NCI-H345 treated with DMSO at 0.1 percent for 48 hours (cell line): ENCODE data around the gene C11orf54.
"Not testable (repeated sequence)": the region's sequence is repeated elsewhere in the genome, so short reads cannot be mapped to it uniquely, and the experiment has no call there.

Experiments used
- DNase-seq: peaks from one replicate; lab custom pipeline; 2025; ENCODE audit not compliant: unreplicated experiment; lab: John Stamatoyannopoulos, UW

C11orf54 gene

DNA sequence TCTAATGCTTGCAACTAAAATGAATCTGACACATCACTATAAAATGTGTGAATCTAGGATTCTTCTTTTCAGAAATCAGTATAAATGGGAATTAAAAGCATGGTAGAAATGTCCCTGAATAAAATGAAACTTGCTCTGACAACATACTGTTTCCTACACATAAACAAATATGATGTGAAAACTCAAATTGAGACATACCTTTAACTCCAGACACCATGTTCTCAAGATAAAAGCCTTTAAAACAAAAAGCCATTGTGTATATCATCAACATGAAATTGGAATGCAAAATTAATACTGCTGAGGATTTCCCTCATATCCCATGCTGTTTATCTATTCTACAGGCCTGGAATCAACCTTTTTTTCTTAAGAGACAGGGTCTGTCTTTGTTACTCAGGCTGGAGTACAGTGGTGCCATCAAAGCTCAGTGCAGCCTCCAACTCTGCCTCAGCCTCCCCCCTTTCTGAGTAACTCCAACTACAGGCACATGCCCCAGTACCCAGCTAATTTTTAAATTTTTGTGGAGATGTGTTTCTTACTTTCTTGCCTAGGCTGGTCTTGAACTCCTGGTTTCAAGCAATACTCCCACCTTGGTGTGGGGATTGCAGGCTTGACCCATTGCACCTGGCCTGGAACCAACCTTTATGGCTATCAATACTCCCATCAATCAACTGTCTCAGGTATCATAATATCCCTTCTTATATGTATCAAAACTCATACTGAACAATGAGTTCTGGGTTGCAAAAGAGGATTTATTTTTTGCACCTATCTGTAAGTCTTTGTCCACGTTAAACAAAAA, 6.8 kb upstream of the C11orf54 start:
- no peak for DNase-seq

DNA sequence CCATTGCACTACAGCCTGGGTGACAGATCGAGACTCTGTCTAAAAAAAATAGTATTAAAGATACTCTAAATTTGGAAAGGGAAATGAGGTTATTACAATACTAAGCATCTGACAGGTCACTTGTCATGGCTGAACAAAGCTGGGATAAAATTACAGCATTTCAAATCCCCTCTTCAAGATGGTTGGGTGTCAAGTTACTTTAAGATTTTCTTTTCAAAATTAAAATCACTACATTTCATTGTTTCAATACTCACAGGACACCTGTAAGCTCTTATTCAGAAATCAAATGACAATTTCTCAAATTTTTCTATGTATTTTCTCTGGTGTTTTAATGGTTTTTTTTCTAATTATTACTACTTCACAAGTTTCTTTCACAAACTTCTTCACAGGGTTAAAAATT, 5.8 kb upstream of the C11orf54 start:
- DNase-seq = no peak

DNA sequence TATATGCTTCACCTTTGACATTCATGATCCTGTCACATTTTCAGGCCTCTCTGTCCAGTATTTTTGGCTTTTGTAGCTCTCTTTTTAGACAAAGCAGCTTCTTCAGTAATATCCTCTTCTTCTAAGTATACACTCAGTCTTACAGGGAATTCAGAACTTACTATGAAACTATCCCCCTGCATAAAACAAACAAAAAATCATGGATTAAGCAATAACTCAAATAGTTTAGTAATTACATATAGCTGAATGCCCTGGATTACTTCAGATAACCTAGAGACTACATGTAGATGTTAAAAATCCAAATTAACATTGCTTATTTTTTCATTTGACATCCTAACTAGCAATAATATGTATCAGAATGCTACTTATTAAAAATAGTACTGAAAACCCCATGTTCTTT, 5.3 kb upstream of the C11orf54 start:
- DNase-seq = no peak

DNA sequence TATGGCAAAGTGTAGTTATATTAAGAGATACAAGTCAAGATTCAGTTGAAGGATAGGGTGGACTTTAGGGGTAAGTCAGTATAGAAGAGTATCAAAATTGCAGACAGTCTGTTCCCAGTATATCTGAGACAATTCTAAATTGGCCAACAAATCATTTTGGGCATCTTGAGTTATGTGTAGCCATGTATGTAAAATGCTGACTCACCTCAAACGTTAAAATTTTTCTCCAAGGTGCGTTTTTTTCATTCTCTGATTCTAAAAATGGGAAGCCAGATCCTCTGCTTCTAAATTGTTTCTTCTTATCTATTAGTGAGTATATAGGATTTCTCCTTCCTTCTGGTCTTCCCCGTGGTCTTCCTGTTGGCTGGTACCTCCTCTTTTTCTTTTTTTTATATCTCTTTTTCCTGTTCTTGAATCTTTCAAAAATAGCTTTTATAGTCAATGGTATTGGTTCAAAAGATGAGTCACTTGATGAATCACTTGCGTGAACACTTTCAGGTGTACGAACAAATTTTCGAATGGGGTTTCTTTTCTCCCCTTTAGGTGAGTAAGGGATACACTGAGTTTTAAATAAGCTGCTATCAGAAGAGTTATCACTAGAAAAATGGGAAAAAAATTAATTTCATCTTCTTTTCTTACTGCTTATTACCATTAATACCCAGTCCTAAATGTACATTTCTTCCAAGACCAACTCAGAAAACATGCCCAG, 3.4 kb upstream of the C11orf54 start:
- DNase-seq = no peak

DNA sequence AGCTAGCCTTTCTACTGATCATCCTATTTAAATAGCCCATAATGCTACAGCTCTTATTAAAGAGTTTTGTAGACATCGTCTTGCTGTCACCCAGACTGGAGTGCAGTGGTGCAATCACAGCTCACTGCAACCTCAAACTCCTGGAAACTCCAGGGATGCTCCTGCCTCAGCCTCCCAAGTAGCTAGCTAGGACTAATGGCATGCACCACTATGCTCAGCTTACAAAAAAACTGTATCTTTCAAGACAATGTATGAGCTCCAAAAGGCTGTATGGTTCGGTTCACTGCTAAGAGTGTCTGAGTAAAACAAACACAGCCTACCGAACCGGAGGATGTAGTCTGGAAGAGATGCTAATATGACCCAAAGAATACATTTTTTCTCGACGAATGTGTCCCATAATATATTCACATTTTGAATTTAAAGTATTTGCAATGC, 2.8 kb upstream of the C11orf54 start:
- no peak for DNase-seq

DNA sequence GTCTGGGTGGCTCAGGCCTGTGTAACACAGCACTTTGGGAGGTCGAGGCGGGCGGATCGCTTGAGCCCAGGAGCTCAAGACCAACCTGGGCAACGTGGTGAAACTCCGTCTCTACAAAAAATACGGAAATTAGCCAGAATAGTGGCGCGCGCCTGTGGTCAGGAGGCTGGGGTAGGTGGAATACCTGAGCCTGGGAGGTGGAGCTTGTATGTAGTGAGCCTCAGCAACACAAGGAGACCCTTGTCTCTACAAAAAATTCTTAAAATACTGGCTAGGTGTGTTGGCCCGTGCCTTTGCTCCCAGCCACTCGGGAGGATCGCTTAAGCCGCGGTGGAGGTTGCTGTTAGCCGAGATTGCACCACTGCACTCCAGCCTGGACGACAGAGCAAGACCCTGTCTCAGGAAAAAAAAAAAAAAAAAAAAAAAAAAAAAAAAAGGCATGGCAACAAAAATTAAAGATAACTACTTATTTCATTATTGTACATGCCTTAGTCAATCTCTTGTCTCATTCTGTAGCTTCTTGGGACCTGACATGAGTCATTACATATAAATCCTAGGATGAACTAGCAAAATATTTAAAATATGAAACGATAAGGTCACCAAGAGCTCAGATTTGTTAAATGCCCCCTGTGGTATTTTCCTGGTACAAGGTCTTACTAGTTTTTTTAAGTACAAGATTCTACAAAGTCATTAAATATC, 1.3 kb upstream of the C11orf54 start:
- DNase-seq = no peak

DNA sequence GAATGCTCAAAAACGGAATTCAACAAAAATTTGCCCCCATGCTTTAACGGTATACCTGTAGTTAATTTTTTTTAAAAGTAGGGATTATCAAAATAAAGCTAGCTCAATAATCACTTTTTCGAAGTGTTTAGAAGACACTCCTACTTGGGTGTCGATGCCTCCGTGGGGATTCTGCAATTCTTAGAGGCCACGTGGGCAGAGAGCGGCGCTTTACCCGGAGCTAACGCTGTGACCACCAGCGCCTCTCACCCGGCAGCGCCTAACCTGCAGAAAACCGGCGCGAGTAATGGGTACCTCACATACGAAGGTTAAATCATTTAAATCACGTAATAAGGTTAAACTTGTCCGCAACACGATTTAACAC, 760 bp upstream of the C11orf54 start:
- DNase-seq = peak; percentile 23

DNA sequence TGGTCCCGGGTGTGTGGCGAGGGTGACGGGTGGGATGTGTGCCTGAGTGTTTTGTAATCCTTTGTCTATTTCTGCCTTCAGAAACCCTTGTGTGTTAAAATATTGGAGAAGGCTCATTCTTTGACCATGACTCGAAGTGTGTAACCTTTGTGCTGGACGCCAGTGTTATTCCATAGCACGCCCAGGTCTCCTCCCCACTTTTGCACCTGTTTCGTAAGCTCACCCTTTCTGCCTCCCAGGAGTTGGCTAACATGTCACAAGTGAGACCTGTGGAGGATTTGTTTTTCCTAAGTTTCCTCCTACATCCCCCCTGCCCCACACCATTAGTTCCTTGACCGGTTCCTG, 382 bp downstream of the C11orf54 start:
- DNase-seq = peak; percentile 51

DNA sequence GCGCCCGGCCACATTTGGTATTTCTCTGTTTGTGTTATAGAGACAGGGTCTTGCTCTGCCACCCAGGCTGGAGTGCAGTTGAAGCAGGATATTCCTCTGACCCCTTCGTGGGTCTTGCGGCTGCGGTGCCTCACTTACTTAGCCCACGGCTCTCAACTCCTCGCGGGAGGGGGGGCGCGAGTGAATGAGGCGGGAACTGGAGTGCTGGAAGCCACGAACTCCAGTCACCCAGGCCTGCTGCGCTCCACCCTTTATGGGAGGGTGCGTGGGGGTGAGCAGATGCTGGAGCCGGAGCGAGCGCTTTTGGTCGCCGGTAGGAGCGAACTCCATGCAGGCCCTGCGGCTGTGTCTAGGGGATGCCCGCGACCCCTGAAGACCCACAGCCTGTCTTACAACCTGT, 1.8 kb downstream of the C11orf54 start:
- no peak for DNase-seq

DNA sequence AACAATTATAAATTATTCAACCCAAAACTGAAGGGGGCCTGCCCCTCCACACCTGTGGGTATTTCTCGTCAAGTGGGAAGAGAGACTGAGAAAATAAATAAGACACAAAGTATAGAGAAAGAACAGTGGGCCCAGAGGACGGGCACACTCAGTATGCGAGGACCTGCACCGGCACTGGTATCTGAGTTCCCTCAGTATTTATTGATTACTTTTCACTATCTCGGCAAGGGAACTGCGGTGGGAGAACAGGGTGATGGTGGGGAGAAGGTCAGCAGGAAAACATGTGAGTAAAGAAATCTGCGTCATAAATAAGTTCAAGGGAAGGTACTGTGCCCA, 3.2 kb downstream of the C11orf54 start:
- DNase-seq = no peak

DNA sequence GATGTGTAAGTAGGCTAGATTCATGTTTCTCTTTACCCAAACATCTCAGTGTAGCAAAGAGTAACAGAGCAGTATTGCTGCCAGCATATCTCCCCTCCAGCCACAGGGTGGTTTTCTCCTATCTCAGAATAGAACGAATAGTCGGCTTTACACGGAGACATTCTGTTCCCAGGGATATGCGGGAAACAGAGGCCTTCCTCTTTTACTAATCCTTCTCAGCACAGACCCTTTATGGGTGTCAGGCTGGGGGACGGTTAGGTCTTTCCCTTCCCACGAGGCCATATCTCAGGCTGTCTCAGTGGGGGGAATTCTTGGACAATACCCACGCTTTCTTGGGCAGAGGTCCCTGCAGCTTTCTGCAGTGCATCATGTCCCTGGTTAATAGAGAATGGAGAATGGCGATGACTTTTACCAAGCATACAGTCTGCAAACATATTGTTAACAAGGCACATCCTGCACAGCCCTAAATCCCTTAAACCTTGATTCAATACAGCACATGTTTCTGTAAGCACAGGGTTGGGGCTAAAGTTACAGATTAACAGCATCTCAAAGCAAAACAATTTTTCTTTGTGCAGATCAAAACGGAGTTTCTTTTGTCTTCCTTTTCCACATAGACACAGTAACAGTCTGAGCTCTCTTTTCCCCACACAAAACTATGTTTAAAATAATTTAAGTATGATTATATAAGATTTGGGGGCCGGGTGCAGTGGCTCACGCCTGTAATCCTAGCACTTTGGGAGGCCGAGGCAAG, 3.7 kb downstream of the C11orf54 start:
- not testable (repeated sequence) for DNase-seq

DNA sequence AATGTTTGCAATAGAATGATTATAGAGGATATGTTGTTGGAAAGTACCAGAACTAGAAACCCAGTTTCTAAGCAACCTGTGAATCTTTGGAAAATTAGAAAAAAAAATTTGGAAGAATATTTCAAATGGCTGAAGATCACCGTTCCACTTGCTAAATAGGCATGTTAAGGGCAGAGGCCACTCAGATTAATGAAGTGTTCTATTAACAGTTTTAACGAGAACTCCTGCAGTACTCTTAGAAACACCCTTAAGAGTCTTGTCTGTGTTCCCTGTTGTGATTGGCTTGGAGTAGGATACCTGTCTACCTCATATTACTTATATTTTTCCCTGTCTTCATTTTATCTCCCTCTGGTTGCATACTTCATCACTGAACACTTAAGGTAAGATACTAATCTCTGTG, 4.6 kb downstream of the C11orf54 start:
- no peak for DNase-seq

DNA sequence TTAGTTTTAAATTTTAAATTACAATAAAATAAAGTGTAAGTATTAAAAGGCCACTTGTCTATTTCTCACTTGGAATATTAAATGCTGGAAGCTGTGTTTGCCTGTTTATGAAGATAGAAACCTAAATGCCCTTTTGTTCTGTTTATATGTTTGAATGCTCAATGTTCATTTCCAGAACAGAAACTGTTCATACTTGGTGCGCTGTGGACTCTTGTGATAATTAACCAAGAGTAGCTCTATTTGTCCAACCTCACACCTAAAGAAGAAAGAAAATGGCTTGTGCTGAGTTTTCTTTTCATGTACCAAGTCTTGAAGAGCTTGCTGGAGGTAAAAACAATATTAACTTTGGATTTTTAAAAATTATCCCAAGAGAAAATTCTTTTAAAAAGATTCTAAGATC, 5.7 kb downstream of the C11orf54 start:
- no peak for DNase-seq

DNA sequence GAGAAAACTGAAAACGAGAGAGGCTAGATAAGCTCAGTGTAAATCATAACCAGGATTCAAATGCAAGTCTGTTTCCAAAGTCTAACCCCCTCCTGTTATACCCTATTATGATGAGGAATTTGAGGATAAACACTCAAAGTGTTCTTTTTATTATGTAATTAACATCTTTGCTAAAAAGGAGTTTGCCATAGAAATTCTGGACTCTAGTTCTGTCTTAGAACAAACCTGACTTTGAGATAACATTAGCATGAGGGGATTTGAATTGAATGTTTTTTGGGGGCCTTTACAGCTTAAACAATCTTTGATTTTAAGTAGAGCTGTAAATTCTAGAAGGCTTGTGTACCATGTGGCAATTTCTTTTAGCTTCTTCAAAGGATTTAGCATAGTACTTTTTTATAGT, 9.5 kb downstream of the C11orf54 start:
- DNase-seq = no peak

DNA sequence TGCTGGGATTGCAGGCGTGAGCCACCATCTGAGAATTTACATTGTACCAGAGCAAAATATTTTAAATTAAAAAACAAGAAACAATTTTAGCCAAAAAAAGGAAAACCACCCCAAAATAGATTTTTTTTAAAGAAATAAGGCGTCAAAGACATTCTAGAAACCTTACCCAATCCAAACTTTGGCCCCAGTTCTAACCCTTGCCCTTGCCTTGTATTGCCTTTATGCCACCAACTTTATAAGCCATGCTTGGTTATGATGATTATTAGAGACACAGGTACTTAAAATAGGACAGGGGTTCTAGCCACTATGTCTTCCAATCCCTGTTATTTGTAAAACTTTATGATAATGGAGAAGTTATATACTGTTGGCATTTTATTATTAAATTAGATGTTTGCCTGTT, 11.8 kb downstream of the C11orf54 start:
- no peak for DNase-seq

DNA sequence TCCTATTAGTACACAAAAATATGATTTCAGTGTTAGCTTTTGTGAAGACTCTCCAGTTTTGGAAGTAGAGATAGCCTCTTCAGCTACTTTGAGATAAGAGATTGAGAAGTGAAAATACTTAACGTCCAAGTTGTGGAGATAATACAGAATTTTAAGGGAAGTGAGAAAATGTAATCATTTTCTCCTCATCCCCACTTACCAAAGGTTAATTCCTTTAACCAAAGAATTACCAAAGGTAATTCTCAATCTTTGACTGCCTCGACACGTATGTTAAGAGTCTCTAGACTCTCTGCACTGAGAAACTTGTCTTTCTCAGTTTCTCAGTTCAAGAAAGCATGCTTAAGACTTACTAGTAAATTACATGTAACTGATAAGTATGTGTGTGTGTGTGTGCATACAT, 15.3 kb downstream of the C11orf54 start:
- no peak for DNase-seq

DNA sequence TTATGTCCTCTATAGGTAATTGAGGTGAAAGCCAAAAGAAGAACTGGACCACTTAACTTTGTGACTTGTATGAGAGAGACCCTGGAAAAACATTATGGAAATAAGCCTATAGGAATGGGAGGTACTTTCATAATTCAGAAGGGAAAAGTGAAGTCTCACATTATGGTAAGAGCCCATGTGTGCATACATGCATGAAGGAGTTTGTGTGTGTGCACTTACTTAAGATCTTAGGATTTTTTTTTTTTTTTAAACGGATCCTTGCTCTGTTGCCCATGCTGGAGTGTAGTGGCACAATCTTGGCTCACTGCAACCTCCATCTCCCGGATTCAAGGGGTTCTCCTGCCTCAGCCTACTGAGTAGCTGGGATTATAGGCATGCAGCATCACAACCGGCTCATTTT, 15.8 kb downstream of the C11orf54 start:
- no peak for DNase-seq

DNA sequence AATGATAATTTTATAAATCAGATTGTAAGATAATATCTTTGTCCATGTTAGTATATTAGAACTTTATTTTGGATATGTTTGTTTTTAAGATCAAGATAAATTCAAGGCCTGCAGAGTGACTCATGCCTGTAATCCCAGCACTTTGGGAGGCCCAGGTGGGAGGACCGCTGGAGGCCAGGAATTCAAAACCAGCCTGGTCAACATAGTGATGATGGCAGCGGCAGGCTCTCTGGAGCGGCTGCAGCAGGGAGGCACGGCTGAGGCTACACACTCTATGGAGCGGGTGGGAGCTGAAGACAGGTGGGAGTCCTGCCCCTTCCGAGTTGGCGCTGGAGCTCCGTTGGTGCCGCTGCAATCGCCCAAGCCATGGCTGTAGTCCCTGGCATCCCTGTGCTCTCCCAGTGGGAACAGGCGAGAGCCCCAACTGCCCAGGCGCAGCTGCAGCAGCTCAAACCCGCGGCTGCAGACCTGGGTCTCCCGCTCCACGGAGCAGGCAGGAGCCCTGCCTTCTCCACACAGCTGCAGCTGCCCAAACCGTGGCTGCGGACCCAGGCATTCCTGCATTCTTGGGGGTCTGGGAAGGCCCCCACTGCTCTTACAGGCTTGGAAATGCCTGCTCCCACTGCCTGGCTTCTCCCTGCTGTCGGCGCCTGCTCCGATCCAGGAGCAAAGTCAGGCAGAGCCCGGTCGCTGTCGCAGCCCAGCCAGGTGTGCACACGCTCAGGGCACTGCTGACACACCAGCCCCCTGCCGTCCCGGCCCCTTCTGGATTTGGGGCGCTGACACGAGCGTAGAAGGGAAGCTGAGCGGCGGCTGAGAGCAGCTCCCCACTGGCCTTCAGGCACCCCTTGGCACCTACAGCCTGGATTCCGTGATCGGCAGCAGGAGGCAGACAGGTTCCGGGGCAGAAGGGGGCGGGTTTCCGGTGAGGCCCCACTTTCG, 16.7 kb downstream of the C11orf54 start:
- no peak for DNase-seq

DNA sequence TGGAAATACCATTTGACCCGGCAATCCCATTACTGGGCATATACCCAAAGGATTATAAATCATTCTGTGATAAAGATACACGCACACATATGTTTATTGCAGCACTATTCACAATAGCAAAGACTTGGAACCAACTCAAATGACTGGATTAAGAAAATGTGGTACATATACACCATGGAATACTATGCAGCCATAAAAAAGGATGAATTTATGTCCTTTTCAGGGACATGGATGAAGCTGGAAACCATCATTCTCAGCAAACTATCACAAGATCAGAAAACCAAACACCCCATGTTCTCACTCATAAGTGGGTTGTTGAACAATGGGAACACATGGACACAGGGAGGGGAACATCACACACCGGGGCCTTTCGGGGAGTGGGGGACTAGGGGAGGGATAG, 17.7 kb downstream of the C11orf54 start:
- DNase-seq = not testable (repeated sequence)

DNA sequence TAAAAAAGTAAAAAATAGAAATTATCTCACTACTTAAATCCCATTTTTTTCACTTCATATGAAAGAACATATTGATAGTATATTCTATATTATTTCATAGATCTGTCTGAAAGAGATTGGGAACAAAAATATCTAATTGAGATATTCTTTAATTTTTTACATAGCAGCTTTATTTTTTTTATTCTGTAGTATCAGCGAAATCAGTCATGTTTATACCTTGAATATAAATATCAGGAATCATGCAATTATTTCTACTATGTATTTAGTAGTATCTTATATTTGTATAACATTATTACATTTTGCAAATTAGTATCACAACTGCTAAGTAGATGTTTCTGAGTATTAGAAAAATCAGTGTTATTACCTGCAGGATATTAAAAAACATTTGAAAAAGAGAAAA, 20.4 kb downstream of the C11orf54 start:
- no peak for DNase-seq

DNA sequence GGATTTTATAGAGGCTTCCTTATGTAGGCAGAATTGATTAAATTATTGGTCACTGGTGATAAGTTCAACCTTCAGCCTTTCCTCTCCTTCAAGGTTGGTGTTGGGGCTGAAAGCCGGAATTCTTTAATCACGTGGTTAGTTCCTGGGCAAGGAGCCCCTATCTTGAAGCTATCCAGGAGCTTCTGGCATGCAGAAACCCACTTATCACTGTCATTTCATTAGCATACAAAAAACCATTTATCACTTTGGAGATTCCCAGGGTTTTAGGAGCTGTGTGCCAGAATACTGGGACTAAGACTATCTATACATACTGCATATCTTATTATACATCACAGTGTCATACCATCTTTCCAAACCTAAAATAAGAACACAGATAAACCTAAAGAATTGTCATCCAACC, 24.1 kb downstream of the C11orf54 start:
- DNase-seq = no peak
